Skin epidermis (tissue), 12 donors: ENCODE results near the gene LRRC8E.

Source experiments
- H3K27ac ChIP-seq, 21 experiments: fragments of 200-600 bp; sonication (generic) in 11 of 21; one replicate each; pipeline ENCODE4 v1.5.0; 2020; ENCODE audit warnings: mild to moderate bottlenecking in 3 of 21, inconsistent platforms in 2 of 21, moderate library complexity in 2 of 21
- H3K4me3 ChIP-seq, 7 experiments: fragments of 200-600 bp; sonication (generic) in 2 of 7; one replicate each; pipeline ENCODE4 v1.5.0; 2020; ENCODE audit warnings: inconsistent platforms in 2 of 7, mild to moderate bottlenecking in 2 of 7, moderate library complexity in 1 of 7

Gene LRRC8E

DNA sequence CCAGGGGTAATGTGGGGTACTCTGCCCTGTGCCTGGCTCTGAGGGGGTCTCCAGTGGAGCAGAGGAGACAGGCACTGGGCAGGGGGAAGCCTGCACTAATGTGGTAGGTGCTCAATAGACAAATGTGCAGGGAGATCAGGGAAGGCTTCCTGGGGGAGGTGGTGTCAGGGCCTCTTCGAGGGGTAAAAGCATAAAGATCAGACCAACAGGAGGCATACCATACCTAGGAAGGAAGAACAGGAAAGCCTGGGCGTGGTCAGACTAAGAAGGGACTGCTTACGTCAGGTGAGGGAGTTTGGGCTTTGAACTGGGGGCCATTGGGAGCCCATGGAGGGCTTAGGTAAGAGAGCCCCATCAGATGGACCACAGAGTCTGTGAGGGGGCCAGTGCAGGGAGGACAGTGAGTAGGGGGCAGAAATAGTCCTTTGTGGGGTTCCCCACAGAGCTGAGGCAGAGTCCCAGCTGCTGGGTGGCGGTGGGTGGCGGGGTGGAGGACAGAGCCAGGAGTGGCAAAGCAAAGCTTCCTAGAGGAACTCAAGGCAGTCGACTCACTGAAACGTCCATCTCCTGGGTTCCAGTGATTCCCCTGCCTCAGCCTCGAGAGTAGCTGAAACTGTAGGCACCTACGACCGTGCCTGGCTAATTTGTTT lies 22.9 kb upstream of the LRRC8E start:
- Histone ChIP-seq H3K27ac (no peak overlapping the region), H3K4me3 (no peak overlapping the region)

DNA sequence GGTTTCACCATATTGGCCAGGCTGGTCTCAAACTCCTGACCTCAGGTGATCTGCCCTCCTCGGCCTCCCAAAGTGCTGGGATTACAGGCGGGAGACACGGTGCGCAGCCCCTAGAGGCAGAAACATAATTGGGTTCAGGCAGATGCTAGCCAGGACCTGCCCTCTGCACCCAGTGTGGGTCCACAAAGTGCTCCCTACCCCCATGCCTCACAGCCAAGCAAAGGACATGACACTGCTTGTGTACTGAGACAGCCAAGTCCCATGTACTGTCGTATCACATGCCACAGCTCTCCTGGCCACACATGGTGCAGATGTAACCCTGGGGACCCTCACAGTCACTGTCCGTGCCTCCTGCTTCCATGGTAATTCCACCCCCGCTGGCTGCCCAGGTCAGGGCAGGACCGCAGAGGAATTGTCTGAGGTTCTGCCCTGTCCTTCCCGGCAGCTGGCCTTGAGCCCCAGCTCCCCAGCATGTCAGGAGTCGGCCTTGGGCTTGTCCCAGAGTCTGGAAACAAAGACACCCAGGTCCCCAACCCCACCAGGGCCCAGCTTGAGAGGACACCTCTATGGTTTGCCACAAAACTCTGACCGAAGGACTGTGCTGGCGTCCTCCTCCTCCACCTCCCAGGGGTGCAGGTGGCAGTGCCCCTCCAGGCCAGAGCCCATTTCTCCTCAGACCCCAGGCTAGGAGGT lies 21.8 kb upstream of the LRRC8E start:
- Histone ChIP-seq H3K27ac (peak overlapping the region in 1 of 21 experiments; percentile 24), H3K4me3 (no peak overlapping the region)

DNA sequence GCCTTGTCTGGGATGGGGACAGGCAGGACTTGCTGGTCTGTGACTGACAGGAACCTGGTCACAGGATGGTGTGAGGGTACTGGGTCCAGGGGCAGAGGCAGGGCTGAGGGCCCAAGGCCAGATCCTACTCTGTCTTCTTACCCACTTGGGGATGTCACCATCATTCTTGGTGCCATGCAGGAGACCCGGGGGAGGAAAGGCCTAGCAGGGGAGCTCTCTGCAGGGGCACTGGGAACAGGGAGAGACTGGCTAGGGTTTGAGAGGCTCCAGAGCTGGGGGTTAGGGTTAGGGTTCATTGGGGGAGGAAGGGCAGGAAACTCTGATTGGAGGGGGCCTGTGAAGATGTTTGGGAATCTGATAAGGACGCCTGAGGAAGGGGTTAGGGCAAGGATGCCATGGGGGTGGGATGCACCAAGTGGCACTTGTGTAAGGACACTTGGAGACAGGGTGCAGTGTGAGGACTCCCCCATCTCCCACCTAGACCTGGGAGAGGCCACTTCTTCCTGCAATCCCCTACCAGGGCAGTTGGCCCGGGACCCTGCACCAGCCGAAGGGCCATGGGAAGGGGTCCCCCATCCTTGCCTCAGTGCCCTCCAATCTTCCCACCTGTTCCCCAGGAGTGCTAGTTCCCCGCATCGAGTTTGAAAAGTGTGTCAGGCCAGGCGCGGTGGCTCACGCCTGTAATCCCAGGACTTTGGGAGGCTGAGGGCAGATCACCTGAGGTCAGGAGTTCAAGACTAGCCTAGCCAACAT lies 21.0 kb upstream of the LRRC8E start:
- no peak overlapping the region for H3K4me3 ChIP-seq
- no peak overlapping the region for H3K27ac ChIP-seq

DNA sequence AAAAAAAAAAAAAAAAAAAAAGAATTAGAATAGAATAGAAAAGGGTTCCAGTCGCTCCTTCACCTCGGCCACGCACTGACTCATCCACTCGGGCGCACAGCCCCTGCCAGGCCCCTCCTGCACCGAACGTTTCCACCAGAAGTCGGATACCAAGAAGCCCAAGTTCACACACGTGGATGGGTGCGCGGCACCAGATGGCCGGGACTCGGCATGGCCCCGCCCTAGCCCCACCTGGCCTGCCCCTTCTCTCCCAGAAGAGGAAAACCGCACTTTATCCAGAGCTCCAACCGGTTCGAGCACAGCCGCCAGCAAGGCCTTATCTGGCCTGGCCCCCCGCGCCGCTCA lies 20.0 kb upstream of the LRRC8E start:
- peak overlapping the region in 5 of 7 experiments; percentile 28 to 51 (median 47) for H3K4me3 ChIP-seq
- peak overlapping the region in 4 of 21 experiments; percentile 3 to 66 (median 22) for H3K27ac ChIP-seq

DNA sequence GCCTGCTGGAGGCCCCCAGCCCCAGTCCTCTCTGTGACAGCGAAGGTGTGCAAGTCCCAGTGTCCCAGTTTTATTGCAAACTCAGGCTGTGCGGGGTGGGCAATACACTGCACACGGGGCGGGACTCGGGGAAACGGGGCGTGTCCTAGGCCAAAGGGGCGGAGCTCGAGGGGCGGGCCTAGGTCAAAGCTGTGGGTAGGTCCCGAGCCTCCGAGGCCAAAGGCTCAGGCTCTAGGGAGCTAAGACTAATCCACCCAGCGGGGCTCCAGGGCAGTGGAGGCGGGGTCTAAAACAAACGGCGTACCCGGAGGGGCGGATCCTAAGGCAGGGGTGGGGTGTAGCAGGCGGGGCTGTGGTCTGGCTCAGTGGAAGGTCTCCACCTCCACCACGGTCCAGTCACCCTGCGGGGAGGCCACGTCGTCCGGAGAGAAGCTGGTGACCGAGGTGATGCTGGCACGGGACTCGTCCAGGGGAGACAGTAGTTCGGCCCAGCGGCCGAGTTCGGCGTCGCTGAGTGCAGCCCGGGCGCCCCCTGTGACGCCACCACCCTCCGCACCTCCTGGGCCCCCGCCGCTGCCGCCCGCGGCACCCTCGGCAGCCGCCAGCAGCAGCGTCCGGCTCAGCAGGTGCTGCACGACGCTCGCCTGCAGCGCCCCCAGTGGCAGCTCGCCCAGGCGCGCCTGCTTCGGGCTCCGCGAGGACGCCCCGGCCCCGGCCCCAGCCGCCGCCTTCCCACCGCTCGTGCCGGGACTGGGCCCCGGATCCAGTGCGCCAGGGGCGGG lies 19.4 kb upstream of the LRRC8E start:
- peak overlapping the region in 18 of 21 experiments; percentile 0 to 84 (median 34) for H3K27ac ChIP-seq
- peak overlapping the region; percentile 20 to 51 (median 40) for H3K4me3 ChIP-seq

DNA sequence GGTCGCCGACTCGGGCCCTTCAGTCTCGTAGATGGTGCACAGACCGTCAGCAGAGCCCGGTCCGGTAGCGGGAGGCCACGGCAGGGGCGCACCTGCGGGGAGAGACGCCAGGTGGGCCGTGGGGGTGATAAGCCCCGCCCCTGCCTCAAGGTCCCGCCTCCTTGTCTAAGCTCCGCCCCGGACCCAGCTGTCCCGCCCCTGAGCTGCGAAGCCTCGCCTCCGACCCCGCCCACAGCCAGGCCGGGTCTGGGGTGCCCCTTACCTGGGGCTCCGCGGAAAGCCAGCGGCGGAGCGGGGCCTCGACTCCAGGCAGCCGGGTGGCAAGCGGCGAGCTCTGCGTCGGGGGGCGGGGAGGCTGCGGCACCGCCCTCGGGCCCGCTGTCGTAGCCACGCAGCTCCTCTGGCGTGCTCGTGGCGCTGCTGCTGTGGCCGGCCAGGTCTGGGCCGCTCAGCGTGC lies 18.8 kb upstream of the LRRC8E start:
- H3K27ac ChIP-seq: peak overlapping the region in 16 of 21 experiments; percentile 0 to 84 (median 38)
- peak overlapping the region; percentile 20 to 51 (median 40) for H3K4me3 ChIP-seq

DNA sequence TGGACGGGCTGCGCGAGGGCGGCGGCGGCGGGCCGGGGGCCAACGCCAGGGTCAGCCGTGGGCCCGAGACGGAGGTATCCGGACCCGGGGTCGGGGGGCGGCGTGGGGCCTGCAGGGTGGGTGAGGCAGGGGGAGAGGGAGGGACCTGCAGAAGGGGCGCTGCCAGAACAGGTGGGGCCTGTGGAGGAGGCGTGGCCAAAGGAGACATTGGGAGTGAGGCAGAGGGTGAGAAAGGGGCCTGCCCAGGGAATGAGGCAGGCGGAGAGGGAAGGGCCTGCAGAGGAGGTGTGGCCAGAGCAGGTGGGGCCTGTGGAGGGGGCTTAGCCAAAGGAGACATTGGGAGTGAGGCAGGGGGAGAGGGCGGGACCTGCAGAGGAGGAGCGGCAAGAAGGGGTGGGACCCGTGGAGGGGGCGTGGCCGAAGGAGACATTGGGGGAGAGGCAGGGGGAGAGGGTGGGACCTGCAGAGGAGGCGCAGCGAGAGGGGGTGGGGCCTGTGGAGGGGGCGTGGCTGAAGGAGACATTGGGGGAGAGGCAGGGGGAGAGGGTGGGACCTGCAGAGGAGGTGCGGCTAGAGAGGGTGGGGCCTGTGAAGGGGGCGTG lies 18.3 kb upstream of the LRRC8E start:
- H3K4me3 ChIP-seq: peak overlapping the region; percentile 20 to 51 (median 40)
- peak overlapping the region in 15 of 21 experiments; percentile 0 to 84 (median 34) for H3K27ac ChIP-seq

DNA sequence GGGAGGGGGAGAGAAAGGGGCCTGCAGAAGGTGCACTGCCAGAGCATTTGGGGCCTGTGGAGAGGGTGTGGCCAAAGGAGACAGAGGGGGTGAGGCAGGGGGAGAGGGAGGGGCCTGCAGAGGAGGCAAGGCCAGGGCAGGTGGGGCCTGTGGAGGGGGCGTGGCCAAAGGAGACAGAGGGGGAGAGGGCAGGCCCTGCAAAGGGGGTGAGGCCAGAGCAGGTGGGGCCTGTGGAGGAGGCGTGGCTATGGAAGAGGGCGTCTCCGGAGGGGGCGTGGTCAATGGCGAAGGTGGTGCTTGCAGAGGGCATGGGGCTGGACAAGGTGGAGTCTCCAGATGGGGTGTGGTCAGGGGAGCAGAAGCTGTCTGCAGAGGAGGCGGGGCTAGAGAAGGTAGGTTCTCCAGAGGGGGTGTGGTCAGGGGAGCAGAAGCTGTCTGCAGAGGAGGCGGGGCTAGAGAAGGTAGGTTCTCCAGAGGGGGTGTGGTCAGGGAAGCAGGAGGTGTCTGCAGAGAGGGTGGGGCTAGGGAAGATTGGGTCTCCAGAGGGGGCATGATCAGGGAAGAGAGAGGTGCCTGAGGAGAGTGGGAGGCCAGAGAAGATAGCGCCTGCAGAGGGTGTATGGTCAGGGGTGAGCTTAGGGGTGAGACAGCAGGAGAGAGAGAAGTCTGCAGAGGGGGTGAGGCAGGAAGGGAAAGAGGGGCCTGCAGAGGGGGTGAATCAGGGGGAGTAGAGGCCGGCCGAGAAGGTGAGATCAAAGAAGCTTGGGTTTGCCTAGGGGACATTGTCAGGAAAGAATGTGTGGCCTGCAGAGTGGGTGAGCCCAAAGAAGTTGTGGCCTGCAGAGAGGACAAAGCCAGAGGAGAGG lies 17.5 kb upstream of the LRRC8E start:
- Histone ChIP-seq H3K4me3 (no peak overlapping the region), H3K27ac (no peak overlapping the region)

DNA sequence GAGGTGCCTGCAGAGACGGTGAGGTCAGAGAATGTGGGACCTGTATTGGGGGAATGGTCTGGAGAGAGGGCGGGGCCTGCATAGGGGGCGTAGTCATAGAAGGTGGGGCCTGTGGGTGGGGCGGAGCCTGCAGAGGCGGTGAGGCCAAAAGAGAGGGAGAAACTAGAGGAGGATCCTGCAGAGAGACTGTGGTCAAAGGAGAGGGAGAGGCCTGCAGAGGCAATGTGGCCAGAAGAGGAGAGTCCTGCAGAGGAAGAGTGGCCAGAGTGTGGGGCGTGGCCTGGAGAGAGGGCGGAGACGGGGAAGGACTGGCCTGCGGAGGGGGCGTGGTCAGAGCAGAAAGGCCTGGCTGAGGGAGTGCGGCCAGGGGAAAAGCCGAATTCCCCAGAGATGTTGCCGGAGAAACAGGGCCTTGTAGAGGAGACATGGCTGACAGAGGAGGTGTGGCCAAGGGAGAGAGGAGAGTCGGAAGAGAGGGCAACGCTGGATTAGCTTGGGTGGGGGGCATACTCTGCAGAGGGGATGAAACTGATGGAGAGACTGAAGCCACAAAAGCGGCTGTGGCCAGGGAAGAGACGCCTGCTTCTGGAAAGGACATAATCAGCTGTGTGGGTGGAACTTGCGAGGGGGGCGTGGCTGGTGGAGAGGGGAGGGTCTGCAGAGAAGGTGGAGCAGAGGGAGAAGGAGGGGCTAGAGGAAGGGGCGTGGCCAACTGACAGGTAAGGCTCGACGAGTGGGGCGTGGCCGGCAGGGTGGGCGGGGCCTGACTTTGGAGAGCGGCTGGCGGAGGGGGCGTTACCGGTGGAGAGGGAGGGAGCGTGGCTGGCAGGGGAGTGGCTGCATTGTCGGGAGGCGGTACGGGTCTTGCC lies 16.6 kb upstream of the LRRC8E start:
- peak overlapping the region in 5 of 21 experiments; percentile 2 to 39 (median 32) for H3K27ac ChIP-seq
- H3K4me3 ChIP-seq: peak overlapping the region in 1 of 7 experiments; percentile 24

DNA sequence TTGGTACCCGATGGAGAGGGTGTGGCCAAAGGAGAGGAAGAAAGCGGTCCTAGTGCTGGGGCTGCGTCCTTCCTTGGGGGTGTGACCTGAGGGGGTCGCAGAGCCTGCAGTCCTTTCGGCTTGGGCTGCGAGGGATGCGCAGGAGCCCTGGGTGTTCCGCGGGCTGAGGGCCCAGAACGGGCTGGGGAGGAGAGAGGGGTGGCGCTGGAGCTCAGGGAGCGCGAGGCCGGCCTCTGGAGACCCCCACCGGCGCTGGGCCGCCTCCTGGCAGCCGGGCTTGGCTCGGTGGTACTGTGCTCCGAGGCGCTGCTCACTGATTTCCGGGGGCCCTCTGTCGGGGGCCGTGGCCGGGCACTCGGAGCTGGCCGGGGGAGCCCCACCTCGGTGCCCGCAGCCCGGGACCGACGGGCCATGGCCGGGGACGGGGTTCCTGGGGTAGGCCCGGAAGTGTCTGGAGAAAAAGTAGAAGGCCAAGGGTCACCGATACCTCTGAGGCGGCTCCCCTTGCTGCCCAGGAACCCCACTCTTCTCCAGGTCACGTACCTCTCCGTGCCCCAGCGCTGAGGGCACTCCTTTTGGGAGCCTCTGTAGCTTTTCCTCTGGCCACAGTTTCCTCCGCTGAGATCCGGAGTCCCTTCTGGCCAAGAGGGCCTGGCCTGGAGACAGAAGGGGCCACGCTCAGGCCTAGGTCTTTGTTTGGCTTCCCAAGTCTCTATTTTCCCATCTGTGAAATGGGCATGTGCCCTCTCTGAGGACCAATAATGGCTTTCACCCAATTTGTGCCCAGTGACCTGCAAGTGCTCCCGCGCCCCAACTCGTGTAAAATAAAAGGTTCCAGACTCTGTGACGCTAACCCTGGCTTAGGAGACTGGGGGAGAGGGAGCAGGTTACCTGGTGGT lies 15.8 kb upstream of the LRRC8E start:
- no peak overlapping the region for H3K4me3 ChIP-seq
- H3K27ac ChIP-seq: no peak overlapping the region

DNA sequence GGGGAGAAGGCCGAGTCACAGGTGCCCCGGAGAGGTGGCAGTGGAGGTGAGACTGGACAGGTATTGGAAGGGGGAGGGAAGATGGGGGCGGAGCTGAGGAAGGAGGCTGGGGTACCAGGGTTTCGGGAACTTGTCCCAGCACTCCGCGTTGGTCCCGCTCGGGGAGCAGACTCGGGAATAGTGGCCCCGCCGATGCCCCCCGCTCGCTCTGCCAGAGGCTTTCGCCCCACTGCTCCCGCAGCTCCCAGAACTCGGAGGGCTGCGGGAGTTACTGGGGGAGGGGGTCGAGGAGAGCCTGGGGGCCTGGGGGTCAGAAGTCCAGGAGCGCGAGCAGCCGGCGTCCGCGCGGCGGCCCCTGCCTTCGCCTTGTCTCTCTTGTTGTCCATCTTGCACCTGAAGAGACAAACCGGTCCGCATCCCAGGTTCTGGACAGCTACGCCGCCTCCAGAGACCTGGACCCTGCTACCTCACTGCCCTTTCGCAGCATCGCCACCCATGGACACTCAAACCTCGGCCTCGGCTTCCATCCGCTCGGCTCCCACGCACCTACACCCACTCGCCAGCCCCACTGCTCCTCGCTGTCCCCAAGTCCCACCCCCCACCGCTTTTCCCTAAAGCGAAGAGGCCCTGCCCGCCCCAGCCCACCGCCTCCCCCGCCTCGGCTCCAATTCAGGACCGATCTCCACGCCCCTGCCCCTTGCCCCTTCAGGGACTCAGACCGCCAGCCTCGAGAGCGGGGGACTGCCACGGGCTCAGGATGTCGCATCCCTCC lies 14.8 kb upstream of the LRRC8E start:
- Histone ChIP-seq H3K27ac (no peak overlapping the region), H3K4me3 (peak overlapping the region in 3 of 7 experiments; percentile 0 to 37 (median 18))

DNA sequence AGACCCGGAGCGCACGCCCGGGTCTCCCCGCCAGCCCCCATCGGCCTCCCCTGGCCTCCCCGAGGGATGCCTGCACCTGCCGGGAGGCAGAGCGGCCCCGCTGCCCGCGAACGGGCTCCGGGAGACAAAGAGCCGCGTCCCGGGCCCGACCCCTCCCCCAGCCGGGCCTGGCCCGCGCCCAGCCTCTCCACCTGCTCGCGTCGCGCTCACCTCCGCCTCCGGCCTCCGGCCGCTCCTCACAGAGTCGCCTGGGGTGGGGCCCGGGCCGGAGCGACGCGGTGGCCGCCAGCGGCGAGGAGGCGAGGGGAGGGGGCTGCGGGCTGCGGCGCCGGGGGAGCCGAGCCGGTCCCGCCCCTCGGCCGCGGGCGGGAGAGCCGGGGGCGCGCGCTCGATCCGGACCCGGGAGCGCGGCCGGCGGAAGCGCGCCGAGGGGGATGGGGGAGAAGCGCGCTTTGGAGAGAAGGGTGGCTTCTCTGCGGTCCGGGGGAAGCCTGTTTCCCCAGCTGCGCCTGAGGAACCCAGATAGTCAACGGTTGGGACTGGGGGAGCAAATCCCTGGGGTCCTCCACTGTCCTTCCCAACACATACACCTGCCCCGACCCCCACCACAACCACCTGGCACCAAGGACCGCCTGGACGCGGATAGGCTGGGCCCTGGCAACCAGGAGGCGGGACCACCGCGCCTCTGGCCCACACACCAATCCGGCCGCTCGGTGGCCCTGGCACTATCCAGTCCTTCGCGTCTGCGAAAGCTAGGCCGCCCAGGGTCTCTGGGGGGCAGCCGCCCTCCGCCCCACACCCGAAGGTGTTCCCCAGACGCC lies 14.0 kb upstream of the LRRC8E start, which contains the start of gene PRR36:
PRR36 (minus strand) TSS at position 315 of the 821 bp plus-strand sequence. CDS start 701 bp downstream, outside the sequence.
- Histone ChIP-seq H3K27ac (no peak within 1 kb of the TSS), H3K4me3 (peak within 1 kb of the TSS in 4 of 7 experiments; percentile 0 to 37 (median 20))

DNA sequence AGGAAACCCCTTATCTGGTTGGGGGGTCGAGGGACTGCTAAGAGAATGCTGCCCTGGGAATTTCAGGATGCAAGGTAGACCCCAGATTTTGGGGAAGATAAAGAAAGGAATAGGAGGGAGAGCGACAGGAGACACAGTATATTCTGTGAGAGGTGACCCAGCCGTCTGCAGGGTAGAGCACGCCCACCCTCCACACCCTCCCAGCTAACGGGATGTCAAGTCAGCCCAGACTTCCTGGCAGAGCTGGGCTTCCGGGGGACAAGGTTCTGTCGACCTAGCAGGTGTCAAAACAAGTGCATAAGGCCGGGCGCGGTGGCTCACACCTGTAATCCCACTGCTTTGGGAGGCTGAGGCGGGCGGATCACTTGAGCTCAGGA lies 13.4 kb upstream of the LRRC8E start:
- no peak overlapping the region for H3K27ac ChIP-seq
- H3K4me3 ChIP-seq: peak overlapping the region in 1 of 7 experiments; percentile 37

DNA sequence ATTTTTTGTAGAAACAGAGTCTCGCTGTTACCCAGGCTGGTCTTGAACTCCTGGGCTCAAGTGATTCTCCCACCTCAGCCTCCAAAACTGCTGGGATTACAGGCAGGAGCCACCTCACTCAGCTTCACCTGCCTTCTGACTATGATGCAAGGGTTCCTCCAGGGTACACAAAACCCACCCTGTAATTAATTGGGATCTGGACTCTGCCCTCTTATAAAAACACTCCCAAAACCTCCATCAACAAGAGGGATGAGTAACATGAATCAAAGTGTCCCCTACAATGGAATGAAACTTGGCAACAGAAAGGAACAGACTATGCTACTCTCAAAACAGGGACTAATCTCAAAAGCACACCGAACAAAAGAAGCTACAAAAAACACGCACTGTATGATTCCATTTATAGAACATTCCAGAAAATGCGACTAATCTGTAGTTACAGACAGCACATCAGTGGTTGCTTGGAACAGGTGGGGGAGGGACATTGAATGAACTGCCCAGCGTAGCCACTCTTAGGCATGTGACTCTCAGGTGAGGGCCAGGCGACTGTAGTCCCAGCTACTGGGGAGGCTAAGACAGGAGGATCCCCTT lies 11.0 kb upstream of the LRRC8E start:
- Histone ChIP-seq H3K27ac (no peak overlapping the region), H3K4me3 (no peak overlapping the region)
